Measurements from ENCODE around the gene EIF5A. TPM values are rescaled to one million over a fixed set of nuclear protein-coding genes. Genes with fewer than 3 reads are reported as not detected.

The EIF5A gene
- total and polyA plus RNA-seq, 2 of the 8 experiments (the other 6 are each of a cell fraction or from before 2014, with no cell fraction given) = 717 to 1,172 TPM

- peak overlapping the region; percentile 94 to 98 (median 98) for H3K9ac ChIP-seq (replicated peaks in 1 of 4; ENCODE audit: extremely low read depth in 1 of 4, low read depth in 3 of 4, low read length in 3 of 4)
- TF ChIP-seq MAX (IDR thresholded peaks at IDR 0.05) (peak; percentile 21), CBX5 (IDR thresholded peaks at IDR 0.05; ENCODE audit: low read depth, low read length) (no peak), EZH2 (IDR thresholded peaks at IDR 0.05; ENCODE audit: low read depth, low read length, severe bottlenecking) (no peak), TEAD4 (IDR thresholded peaks at IDR 0.05; ENCODE audit: low read depth, low read length) (no peak), POLR2A (IDR thresholded peaks at IDR 0.05; ENCODE audit: control extremely low read depth in 1 of 2, low read depth in 2 of 2, low read length in 2 of 2) (peak; percentile 12 to 91), JUN (IDR thresholded peaks at IDR 0.05; ENCODE audit: low read depth, low read length) (no peak), POU5F1 (IDR thresholded peaks at IDR 0.05; ENCODE audit: low read depth, low read length) (no peak)
- TF ChIP-seq, protein P1, sequence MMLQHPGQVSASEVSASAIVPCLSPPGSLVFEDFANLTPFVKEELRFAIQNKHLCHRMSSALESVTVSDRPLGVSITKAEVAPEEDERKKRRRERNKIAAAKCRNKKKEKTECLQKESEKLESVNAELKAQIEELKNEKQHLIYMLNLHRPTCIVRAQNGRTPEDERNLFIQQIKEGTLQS (IDR thresholded peaks at IDR 0.05; ENCODE audit: insufficient read depth, low read depth, low read length) = no peak
- TF ChIP-seq, protein P2, sequence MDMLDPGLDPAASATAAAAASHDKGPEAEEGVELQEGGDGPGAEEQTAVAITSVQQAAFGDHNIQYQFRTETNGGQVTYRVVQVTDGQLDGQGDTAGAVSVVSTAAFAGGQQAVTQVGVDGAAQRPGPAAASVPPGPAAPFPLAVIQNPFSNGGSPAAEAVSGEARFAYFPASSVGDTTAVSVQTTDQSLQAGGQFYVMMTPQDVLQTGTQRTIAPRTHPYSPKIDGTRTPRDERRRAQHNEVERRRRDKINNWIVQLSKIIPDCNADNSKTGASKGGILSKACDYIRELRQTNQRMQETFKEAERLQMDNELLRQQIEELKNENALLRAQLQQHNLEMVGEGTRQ (IDR thresholded peaks at IDR 0.05; ENCODE audit: low read length) = no peak
Observed at GRCh38 chr17:7261379-7262191, 45.8 kb upstream of the EIF5A start.

More at GRCh38 chr17:7261379-7262191, 45.8 kb upstream of the EIF5A start:
- Histone ChIP-seq H3K23ac (ENCODE audit: insufficient read length) (no peak overlapping the region), H4K5ac (ENCODE audit: insufficient read length, low read depth, low read length) (peak overlapping the region; percentile 67), H3K4ac (replicated peaks; ENCODE audit: insufficient read length, low read depth, low read length) (peak overlapping the region; percentile 96), H3K79me2 (ENCODE audit: control insufficient read depth in 1 of 2, insufficient read depth in 2 of 2, low read length in 2 of 2) (peaks cover 0 to 31% of the 10 kb centered on the region in 2 experiments; a peak in 2 of 4 replicates), H2BK15ac (ENCODE audit: low read length) (no peak overlapping the region), H4K91ac (replicated peaks; ENCODE audit: insufficient read length, low read length) (peak overlapping the region; percentile 95), H3K18ac (ENCODE audit: extremely low read depth, low read length) (peak overlapping the region; percentile 87), H2AFZ (ENCODE audit: low read length) (no peak overlapping the region), H3K4me2 (ENCODE audit: insufficient read depth in 1 of 2, low read depth in 2 of 2, low read length in 2 of 2) (peak overlapping the region; percentile 91 to 97), H4K8ac (ENCODE audit: extremely low read depth, insufficient read depth, low read length) (peak overlapping the region; percentile 98), H3K23me2 (ENCODE audit: low read depth, low read length) (peaks cover 13% of the 10 kb centered on the region), H2BK5ac (ENCODE audit: low read depth, low read length) (peak overlapping the region; percentile 98), H3K79me1 (ENCODE audit: low read depth, low read length) (peaks cover 9% of the 10 kb centered on the region), H3K27me3 (replicated peaks in 1 of 4; ENCODE audit: control insufficient read depth in 3 of 4, extremely low read depth in 1 of 4, insufficient read depth in 3 of 4, low read length in 3 of 4) (no peaks in the 10 kb centered on the region), H2BK120ac (replicated peaks; ENCODE audit: low read depth, low read length) (no peak overlapping the region), H2AK5ac (ENCODE audit: low read depth, low read length) (peak overlapping the region; percentile 99; the same call in 1 of the 2 replicates), H4K20me1 (replicated peaks in 1 of 2; ENCODE audit: control insufficient read depth in 1 of 2, insufficient read depth in 2 of 2, low read length in 2 of 2) (peaks cover 6 to 11% of the 10 kb centered on the region in 2 experiments), H3K9me3 (ENCODE audit: insufficient read depth in 2 of 2, low read depth in 1 of 2, low read length in 1 of 2) (no peaks in the 10 kb centered on the region), H3K56ac (replicated peaks; ENCODE audit: insufficient read length, low read depth, low read length) (peak overlapping the region; percentile 61), H3K4me3 (ENCODE audit: extremely low read depth in 1 of 4, insufficient read depth in 2 of 4, low read depth in 3 of 4, low read length in 4 of 4) (peak overlapping the region; percentile 93 to 98 (median 96)), H3K27ac (ENCODE audit: low read depth, low read length) (peak overlapping the region; percentile 91), H3K36me3 (ENCODE audit: control insufficient read depth in 2 of 4, insufficient read depth in 4 of 4, low read length in 3 of 4) (peaks cover 0 to 31% (median 12%) of the 10 kb centered on the region in 4 experiments; a peak in 5 of 8 replicates), H3K4me1 (replicated peaks in 1 of 4; ENCODE audit: control insufficient read depth in 3 of 4, insufficient read depth in 4 of 4, low read length in 3 of 4) (peaks cover 5 to 15% (median 6%) of the 10 kb centered on the region in 4 experiments; a peak in 6 of 7 replicates), H3K14ac (ENCODE audit: insufficient read length) (peak overlapping the region; percentile 73), H2BK20ac (ENCODE audit: low read length) (no peak overlapping the region), H2BK12ac (ENCODE audit: low read depth, low read length) (peak overlapping the region; percentile 98)
- ChIA-PET CTCF (ENCODE audit: partially characterized antibody) (interaction anchor here (1.0 to 1.5 kb wide), 3 partner anchors 10 to 48 kb away, joined by 3 to 4 read pairs (median 4); partner anchors contain the start of gene CTDNEP1), POLR2A (ENCODE audit: partially characterized antibody) (interaction anchor here (0.5 to 13.7 kb wide), 24 partner anchors 9 to 663 kb away, joined by 3 to 159 read pairs (median 6); partner anchors contain the start of genes ACADVL, CTDNEP1, DLG4 and DVL2)
- FAIRE-seq = no peak
- peak in 1 of 2 experiments; percentile 60 for DNase-seq (ENCODE audit: low read depth in 1 of 2, low spot score in 2 of 2)
- 1% methylated on average over 50 of the region's 71 CpGs; no CpG with 5 or more reads in 1 of the 2 experiments for WGBS, 2 experiments (ENCODE audit: extremely low coverage in 1 of 2, insufficient coverage in 1 of 2, insufficient read length in 1 of 2, insufficient replicate concordance in 2 of 2, low coverage in 1 of 2, low lambda C conversion rate in 2 of 2, missing lambda C conversion rate in 1 of 2)

Measured in H1 (cell line).